SK-N-SH treated with all-trans-retinoic acid at 6 μM for 48 hours (cell line): ENCODE data around the gene HECTD4.

Source experiments
- BACH2 ChIP-seq: fragments of 250-450 bp; sonication (Bioruptor Pico); IDR thresholded peaks from 2 replicates; pipeline ENCODE4 v1.9.0; 2021; ENCODE audit warnings: mild to moderate bottlenecking, borderline replicate concordance
- GLIS3 ChIP-seq: fragments of 250-450 bp; sonication (Bioruptor Pico); IDR thresholded peaks from 2 replicates; pipeline ENCODE4 v1.5.0; 2020; ENCODE audit warnings: mild to moderate bottlenecking, moderate library complexity
- OSR1 ChIP-seq: fragments of 250-450 bp; sonication (Bioruptor Pico); IDR thresholded peaks from 2 replicates; pipeline ENCODE4 v1.8.0; 2022; ENCODE audit warnings: moderate library complexity, mild to moderate bottlenecking, inconsistent platforms
- TOX ChIP-seq: fragments of 250-450 bp; sonication (Bioruptor Pico); IDR thresholded peaks from 2 replicates; pipeline ENCODE4 v1.8.0; 2021; ENCODE audit warnings: mild to moderate bottlenecking, moderate library complexity, borderline replicate concordance

DNA sequence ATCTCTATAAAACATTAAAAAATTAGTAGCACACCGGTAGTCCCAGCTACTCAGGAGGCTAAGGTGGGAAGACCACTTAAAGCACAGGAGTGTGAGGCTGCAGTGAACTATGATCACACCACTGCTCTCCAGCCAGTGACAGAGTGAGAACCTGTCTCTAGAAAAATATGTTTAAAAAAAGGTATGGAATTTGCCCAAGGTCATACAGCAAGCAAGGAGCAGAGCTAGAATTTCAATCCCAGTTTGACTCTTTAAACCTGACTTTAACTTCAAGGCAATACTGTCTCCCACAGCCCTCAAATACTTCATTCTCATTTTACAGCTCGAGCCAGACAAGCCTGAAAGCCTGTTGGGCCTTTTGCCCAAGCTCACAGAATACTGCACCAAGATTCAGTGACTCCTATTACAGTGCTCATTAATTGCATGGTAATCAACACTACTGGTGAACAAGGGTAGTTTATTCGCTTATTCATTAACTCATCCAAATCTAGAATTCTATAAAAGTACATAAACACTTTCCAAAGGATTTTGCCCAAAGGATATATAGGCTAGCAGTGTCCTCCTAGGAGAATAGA is 8.0 kb downstream of the HECTD4 start:
- TF ChIP-seq OSR1 (no peak), BACH2 (no peak), GLIS3 (CRISPR knock-in tag) (no peak), TOX (CRISPR knock-in tag) (no peak)
